Parathyroid adenoma (tissue), 2 donors: ENCODE measurements around the gene WDR37.

Source experiments
- H2AFZ ChIP-seq: fragments of 300-600 bp; sonication (generic); one replicate; pipeline ENCODE4 v1.7.0; 2017; ENCODE audit warnings: antibody characterized with exemption, mild to moderate bottlenecking
- H3K27ac ChIP-seq: fragments of 300-600 bp; sonication (generic); one replicate; pipeline ENCODE4 v1.7.0; 2017
- H3K27me3 ChIP-seq: fragments of 300-600 bp; sonication (generic); one replicate; pipeline ENCODE4 v1.7.0; 2017; ENCODE audit warnings: low read length; ENCODE audit not compliant: control insufficient read depth, insufficient read depth
- H3K36me3 ChIP-seq: fragments of 300-600 bp; sonication (generic); one replicate; pipeline ENCODE4 v1.7.0; 2017; ENCODE audit warnings: low read length; ENCODE audit not compliant: control insufficient read depth, insufficient read depth
- H3K4me1 ChIP-seq: fragments of 300-600 bp; sonication (generic); one replicate; pipeline ENCODE4 v1.7.0; 2017; ENCODE audit warnings: control low read depth
- H3K4me2 ChIP-seq: fragments of 300-600 bp; sonication (generic); one replicate; pipeline ENCODE4 v1.7.0; 2017; ENCODE audit warnings: low read length
- H3K4me3 ChIP-seq: fragments of 300-600 bp; sonication (generic); one replicate; pipeline ENCODE4 v1.7.0; 2017; ENCODE audit warnings: low read depth, low read length
- H3K79me2 ChIP-seq: fragments of 300-600 bp; sonication (generic); one replicate; pipeline ENCODE4 v1.7.0; 2017; ENCODE audit warnings: control low read depth
- H3K9ac ChIP-seq: fragments of 300-600 bp; sonication (generic); one replicate; pipeline ENCODE4 v1.7.0; 2017; ENCODE audit warnings: mild to moderate bottlenecking
- H3K9me3 ChIP-seq: fragments of 300-600 bp; sonication (generic); one replicate; pipeline ENCODE4 v1.7.0; 2017; ENCODE audit warnings: low read length; ENCODE audit not compliant: control insufficient read depth
- TF ChIP-seq, protein P1 (sequence below): fragments of 300-600 bp; sonication (generic); IDR thresholded peaks from one replicate; pipeline ENCODE4 v1.7.0; 2017; ENCODE audit warnings: antibody characterized with exemption, mild to moderate bottlenecking
- donor health status: primary hyperparathyroidism.

Gene WDR37

DNA sequence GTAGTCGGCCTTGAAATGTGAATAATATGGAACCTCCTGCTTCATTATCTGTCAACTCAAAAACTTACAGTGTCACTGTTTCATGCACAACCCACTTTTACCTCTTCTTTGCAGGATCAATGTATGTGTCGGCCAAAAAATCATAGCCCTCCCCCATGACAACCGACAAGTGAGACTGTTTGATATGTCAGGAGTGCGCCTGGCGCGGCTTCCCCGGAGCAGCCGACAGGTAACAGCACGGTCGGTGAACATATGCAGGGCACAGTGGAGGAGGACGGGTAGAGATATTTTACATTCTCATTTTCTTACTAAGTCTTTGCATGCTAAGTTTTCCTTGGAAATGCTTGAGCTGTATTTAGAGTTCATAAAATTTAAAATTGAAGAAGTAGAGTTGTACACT lies 68.6 kb downstream of the WDR37 start:
- Histone ChIP-seq H3K4me2 (no peak overlapping the region), H3K79me2 (peaks cover 2% of the 10 kb centered on the region), H3K4me1 (no peaks in the 10 kb centered on the region), H3K9me3 (no peaks in the 10 kb centered on the region), H3K36me3 (no peaks in the 10 kb centered on the region), H3K27me3 (no peaks in the 10 kb centered on the region), H2AFZ (no peak overlapping the region), H3K4me3 (no peak overlapping the region), H3K27ac (no peak overlapping the region), H3K9ac (no peak overlapping the region)
- TF ChIP-seq, protein P1, sequence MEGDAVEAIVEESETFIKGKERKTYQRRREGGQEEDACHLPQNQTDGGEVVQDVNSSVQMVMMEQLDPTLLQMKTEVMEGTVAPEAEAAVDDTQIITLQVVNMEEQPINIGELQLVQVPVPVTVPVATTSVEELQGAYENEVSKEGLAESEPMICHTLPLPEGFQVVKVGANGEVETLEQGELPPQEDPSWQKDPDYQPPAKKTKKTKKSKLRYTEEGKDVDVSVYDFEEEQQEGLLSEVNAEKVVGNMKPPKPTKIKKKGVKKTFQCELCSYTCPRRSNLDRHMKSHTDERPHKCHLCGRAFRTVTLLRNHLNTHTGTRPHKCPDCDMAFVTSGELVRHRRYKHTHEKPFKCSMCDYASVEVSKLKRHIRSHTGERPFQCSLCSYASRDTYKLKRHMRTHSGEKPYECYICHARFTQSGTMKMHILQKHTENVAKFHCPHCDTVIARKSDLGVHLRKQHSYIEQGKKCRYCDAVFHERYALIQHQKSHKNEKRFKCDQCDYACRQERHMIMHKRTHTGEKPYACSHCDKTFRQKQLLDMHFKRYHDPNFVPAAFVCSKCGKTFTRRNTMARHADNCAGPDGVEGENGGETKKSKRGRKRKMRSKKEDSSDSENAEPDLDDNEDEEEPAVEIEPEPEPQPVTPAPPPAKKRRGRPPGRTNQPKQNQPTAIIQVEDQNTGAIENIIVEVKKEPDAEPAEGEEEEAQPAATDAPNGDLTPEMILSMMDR, result no peak

GRCh38 chr10:1126461-1126860 lies 70.3 kb downstream of the WDR37 start:
- Histone ChIP-seq H3K9me3 (no peaks in the 10 kb centered on the region), H3K9ac (no peak overlapping the region), H3K4me3 (no peak overlapping the region), H3K27ac (no peak overlapping the region), H3K4me1 (no peaks in the 10 kb centered on the region), H2AFZ (no peak overlapping the region), H3K79me2 (no peaks in the 10 kb centered on the region), H3K4me2 (no peak overlapping the region), H3K36me3 (no peaks in the 10 kb centered on the region), H3K27me3 (no peaks in the 10 kb centered on the region)
- TF ChIP-seq, protein P1, result no peak

DNA sequence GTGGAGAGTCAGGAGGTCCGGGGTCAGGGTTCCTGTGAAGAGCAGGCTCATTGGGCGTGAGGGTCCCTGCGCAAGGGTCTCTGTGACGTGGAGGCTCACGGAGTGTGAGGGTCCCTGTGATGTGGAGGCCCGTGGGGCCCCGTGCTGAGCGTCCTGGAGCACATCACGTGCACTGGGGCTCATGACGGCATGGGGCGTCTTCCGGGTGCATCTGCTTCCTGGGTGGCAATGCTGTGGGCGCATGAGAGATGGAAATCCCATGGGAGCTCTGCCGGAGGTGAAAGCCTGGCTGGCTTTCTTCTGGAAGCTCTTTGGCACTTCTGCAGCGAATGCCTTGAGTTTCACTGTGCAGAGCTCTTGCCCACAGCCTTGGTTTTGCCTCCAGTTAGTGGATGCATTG lies 71.4 kb downstream of the WDR37 start:
- no peaks in the 10 kb centered on the region for H3K79me2 ChIP-seq
- no peaks in the 10 kb centered on the region for H3K36me3 ChIP-seq
- TF ChIP-seq, protein P1, result no peak

DNA sequence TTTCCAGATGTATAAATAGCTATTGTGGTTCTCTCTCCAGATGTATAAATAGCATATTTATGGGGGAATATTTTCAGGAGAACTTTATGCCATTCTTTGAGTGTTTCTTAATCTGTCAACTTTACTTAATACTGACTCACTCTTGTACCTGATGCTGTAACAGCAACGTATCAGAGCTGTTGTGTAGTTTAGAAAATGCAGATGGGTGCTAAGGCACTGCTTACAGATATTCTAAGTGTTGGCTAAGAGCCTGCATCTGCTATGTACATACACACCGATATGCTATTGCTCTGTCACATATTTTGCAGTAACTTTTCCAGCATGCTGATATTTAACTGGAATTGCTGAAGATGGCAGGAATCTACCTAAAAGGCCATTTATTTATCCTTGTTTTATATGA lies 71.9 kb downstream of the WDR37 start:
- TF ChIP-seq, protein P1, result no peak
- Histone ChIP-seq H3K9ac (no peak overlapping the region), H3K9me3 (no peaks in the 10 kb centered on the region), H2AFZ (no peak overlapping the region), H3K79me2 (no peaks in the 10 kb centered on the region), H3K36me3 (no peaks in the 10 kb centered on the region), H3K27me3 (no peaks in the 10 kb centered on the region), H3K27ac (no peak overlapping the region), H3K4me1 (no peaks in the 10 kb centered on the region), H3K4me2 (no peak overlapping the region), H3K4me3 (no peak overlapping the region)

More for the DNA sequence above, 71.4 kb downstream of the WDR37 start:
- Histone ChIP-seq H3K4me2 (no peak overlapping the region), H3K4me3 (no peak overlapping the region), H3K27me3 (no peaks in the 10 kb centered on the region), H3K9ac (no peak overlapping the region), H3K9me3 (no peaks in the 10 kb centered on the region), H3K27ac (no peak overlapping the region), H2AFZ (no peak overlapping the region), H3K4me1 (no peaks in the 10 kb centered on the region)

- H3K27me3 ChIP-seq, result no peaks in the 10 kb centered on the region
- H3K4me1 ChIP-seq, result no peaks in the 10 kb centered on the region
- no peak overlapping the region for H3K4me3 ChIP-seq
- H3K4me2 ChIP-seq, result no peak overlapping the region
- TF ChIP-seq, protein P1, result no peak
- no peak overlapping the region for H3K9ac ChIP-seq
- no peak overlapping the region for H3K27ac ChIP-seq
- no peaks in the 10 kb centered on the region for H3K36me3 ChIP-seq
- no peak overlapping the region for H2AFZ ChIP-seq
- no peaks in the 10 kb centered on the region for H3K79me2 ChIP-seq
- no peaks in the 10 kb centered on the region for H3K9me3 ChIP-seq
Measured at GRCh38 chr10:1128649-1129048, 72.5 kb downstream of the WDR37 start.
